GM12875 (cell line): ENCODE results near the gene KIF15.

Source experiments
- H3K4me3 ChIP-seq: one replicate; pipeline ENCODE4 v1.5.1; 2011; ENCODE audit warnings: low read depth, low read length, control low read depth
- CTCF ChIP-seq: IDR thresholded peaks from 2 replicates; pipeline ENCODE4 v1.5.1; 2011; ENCODE audit warnings: low read depth, mild to moderate bottlenecking, control low read depth, inconsistent platforms, low read length, moderate library complexity, borderline replicate concordance; ENCODE audit not compliant: insufficient read depth

Gene KIF15

GRCh38 chr3:44761424-44762169, at the start of gene KIF15, which contains the start of gene KIAA1143:
TSS of gene KIF15 (plus strand) at chr3:44761794. CDS start at chr3:44761866, 72 bp downstream.
TSS of gene KIAA1143 (minus strand) at chr3:44761619. CDS start at chr3:44761602, 17 bp downstream.
- no peak for TF ChIP-seq CTCF
- peak within 1 kb of the TSS; percentile 70 for H3K4me3 ChIP-seq

- TF ChIP-seq CTCF, result no peak
- H3K4me3 ChIP-seq, result peak within 1 kb of the TSS; percentile 64
These were observed 49.0 kb upstream of the KIF15 start, which contains the start of gene ZNF502 for GRCh38 chr3:44712455-44713075. TSS of gene ZNF502 (plus strand) at chr3:44712660. CDS start at chr3:44720262, 7,602 bp downstream.

- TF ChIP-seq CTCF, result no peak
- no peak overlapping the region for H3K4me3 ChIP-seq
These were observed 40.1 kb upstream of the KIF15 start for GRCh38 chr3:44721231-44722102.

GRCh38 chr3:44722103-44722401, 39.5 kb upstream of the KIF15 start:
- H3K4me3 ChIP-seq, result no peak overlapping the region
- TF ChIP-seq CTCF, result no peak

- H3K4me3 ChIP-seq, result peak within 1 kb of the TSS; percentile 56
- no peak for TF ChIP-seq CTCF
These were observed 32.1 kb upstream of the KIF15 start, which contains the start of gene ZNF501 for GRCh38 chr3:44729384-44729910. TSS of gene ZNF501 (plus strand) at chr3:44729635. CDS start at chr3:44734422, 4,787 bp downstream.

GRCh38 chr3:44734646-44735168, 26.9 kb upstream of the KIF15 start:
- no peak overlapping the region for H3K4me3 ChIP-seq
- no peak for TF ChIP-seq CTCF
